Forelimb muscle (tissue), 1 donor: ENCODE results near the gene KRTAP13-3. TPM values are rescaled to one million over a fixed set of nuclear protein-coding genes. Genes with fewer than 3 reads are reported as not detected.

Experiments
- DNase-seq: peaks from one replicate; pipeline ENCODE4 v3.0.0-alpha.2; 2013; ENCODE audit warnings: low read depth
- polyA plus RNA-seq: library from polyadenylated mRNA; unstranded; fragments of 120-200 nt; gene quantifications from one replicate; pipeline ENCODE4 v1.2.1, GENCODE V29; 2013; ENCODE audit not compliant: insufficient read length

Gene KRTAP13-3
- polyA plus RNA-seq, result not detected

GRCh38 chr21:30425826-30426225, at the start of gene KRTAP13-3:
TSS of gene KRTAP13-3 (minus strand) at chr21:30425926. CDS start at chr21:30425912, 14 bp downstream.
- no peak for DNase-seq

- DNase-seq, result no peak
Measured at GRCh38 chr21:30468900-30469714, 43.4 kb upstream of the KRTAP13-3 start.

- DNase-seq, result no peak
Measured at GRCh38 chr21:30463713-30464112, 38.0 kb upstream of the KRTAP13-3 start.

GRCh38 chr21:30448514-30448913, 22.8 kb upstream of the KRTAP13-3 start:
- DNase-seq, result no peak

GRCh38 chr21:30447056-30447455, 21.3 kb upstream of the KRTAP13-3 start:
- DNase-seq, result no peak

GRCh38 chr21:30444204-30444603, 18.5 kb upstream of the KRTAP13-3 start:
- no peak for DNase-seq

GRCh38 chr21:30443226-30443625, 17.5 kb upstream of the KRTAP13-3 start:
- DNase-seq, result no peak

- DNase-seq, result no peak
Measured at GRCh38 chr21:30439975-30440374, 14.2 kb upstream of the KRTAP13-3 start, which contains the start of gene KRTAP15-1. TSS of gene KRTAP15-1 (plus strand) at chr21:30440275. CDS start at chr21:30440328, 53 bp downstream.

GRCh38 chr21:30437010-30437565, 11.4 kb upstream of the KRTAP13-3 start:
- DNase-seq, result no peak

- DNase-seq, result no peak
Measured at GRCh38 chr21:30434033-30434631, 8.4 kb upstream of the KRTAP13-3 start.

- DNase-seq, result no peak
Measured at GRCh38 chr21:30430170-30430655, 4.5 kb upstream of the KRTAP13-3 start, which contains the start of gene KRTAP13-4. TSS of gene KRTAP13-4 (plus strand) at chr21:30430220. CDS start at chr21:30430276, 56 bp downstream.

GRCh38 chr21:30426731-30427130, 1.0 kb upstream of the KRTAP13-3 start:
- no peak for DNase-seq

- DNase-seq, result no peak
Measured at GRCh38 chr21:30415993-30416392, 9.7 kb downstream of the KRTAP13-3 start.

- DNase-seq, result no peak
Measured at GRCh38 chr21:30408782-30409494, 16.8 kb downstream of the KRTAP13-3 start.

GRCh38 chr21:30395731-30396130, 30.0 kb downstream of the KRTAP13-3 start, which contains the start of gene KRTAP13-1:
TSS of gene KRTAP13-1 (plus strand) at chr21:30396031. CDS start at chr21:30396087, 56 bp downstream.
- no peak for DNase-seq

GRCh38 chr21:30391492-30392025, 34.2 kb downstream of the KRTAP13-3 start:
- no peak for DNase-seq

GRCh38 chr21:30382201-30382600, 43.5 kb downstream of the KRTAP13-3 start:
- no peak for DNase-seq
